A549 (cell line): ENCODE measurements around the gene LAMC1.

Source experiments
- CEBPB ChIP-seq, 2 experiments: fragments of >200 bp in 1 of 2; sonication (Bioruptor Twin) in 1 of 2; formaldehyde crosslinking in 1 of 2; IDR thresholded peaks; 2 replicates each; pipeline ENCODE4 v1.6.1; 2012 to 2016
- CTCF ChIP-seq: fragments of >200 bp; sonication (Bioruptor Twin); formaldehyde crosslinking; IDR thresholded peaks from 3 replicates; pipeline ENCODE4 v1.5.1; 2016
- MYC ChIP-seq: IDR thresholded peaks from 2 replicates; pipeline ENCODE4 v1.6.1; 2012; ENCODE audit warnings: mild to moderate bottlenecking, inconsistent platforms, low read length, improper control_type of control experiment, borderline replicate concordance
- REST ChIP-seq: fragments of 200-600 bp; sonication (generic); IDR thresholded peaks from 2 replicates; pipeline ENCODE4 v1.6.1; 2016; ENCODE audit warnings: antibody characterized with exemption, mild to moderate bottlenecking, moderate library complexity
- ZC3H11A ChIP-seq: fragments of 450-650 bp; IDR thresholded peaks from 2 replicates; pipeline ENCODE4 v1.6.1; 2014; ENCODE audit warnings: antibody characterized with exemption, mild to moderate bottlenecking

GRCh38 chr1:183019139-183019740, 4.0 kb upstream of the LAMC1 start:
- TF ChIP-seq ZC3H11A = no peak
- TF ChIP-seq REST = no peak
- TF ChIP-seq CEBPB (IDR thresholded peaks at IDR 0.05) = no peak
- no peak for TF ChIP-seq CTCF
- TF ChIP-seq MYC = no peak
